WI38 (cell line): ENCODE data around the gene TVP23A.

Experiments
- H3K4me3 ChIP-seq: 2 replicates; pipeline ENCODE4 v1.5.1; 2011; ENCODE audit warnings: low read depth, mild to moderate bottlenecking, control low read depth, low read length
- CTCF ChIP-seq: IDR thresholded peaks from 2 replicates; pipeline ENCODE4 v1.5.1; 2012; ENCODE audit warnings: low read depth, mild to moderate bottlenecking, control low read depth, low read length

The TVP23A gene

GRCh38 chr16:10849736-10850477, 31.3 kb upstream of the TVP23A start:
- no peak for TF ChIP-seq CTCF
- no peak overlapping the region for H3K4me3 ChIP-seq

GRCh38 chr16:10847176-10847575, 28.6 kb upstream of the TVP23A start:
- TF ChIP-seq CTCF = no peak
- H3K4me3 ChIP-seq = no peak overlapping the region

GRCh38 chr16:10846213-10846998, 27.8 kb upstream of the TVP23A start:
- no peak for TF ChIP-seq CTCF
- no peak overlapping the region for H3K4me3 ChIP-seq

GRCh38 chr16:10840703-10841102, 22.1 kb upstream of the TVP23A start:
- H3K4me3 ChIP-seq = no peak overlapping the region

GRCh38 chr16:10839279-10839666, 20.7 kb upstream of the TVP23A start:
- no peak overlapping the region for H3K4me3 ChIP-seq
- no peak for TF ChIP-seq CTCF

More at GRCh38 chr16:10840703-10841102, 22.1 kb upstream of the TVP23A start:
- TF ChIP-seq CTCF = no peak

GRCh38 chr16:10838621-10839278, 20.2 kb upstream of the TVP23A start:
- no peak overlapping the region for H3K4me3 ChIP-seq
- no peak for TF ChIP-seq CTCF
